GM21825 (cell line): ENCODE results near the gene KCTD3.

Source experiments
- ATAC-seq: cut with Tn5 transposase; IDR thresholded peaks from one replicate; pipeline ENCODE4 v1.9.1; 2021; ENCODE audit warnings: mild to moderate bottlenecking, moderate library complexity; ENCODE audit not compliant: unreplicated experiment

The KCTD3 gene

GRCh38 chr1:215650446-215651149 lies 83.5 kb downstream of the KCTD3 start:
- ATAC-seq = no peak

GRCh38 chr1:215651867-215652266 lies 84.8 kb downstream of the KCTD3 start:
- no peak for ATAC-seq

- ATAC-seq = no peak
Observed at GRCh38 chr1:215652371-215652770, 85.3 kb downstream of the KCTD3 start.

GRCh38 chr1:215657047-215657446 lies 89.9 kb downstream of the KCTD3 start:
- no peak for ATAC-seq

- ATAC-seq = no peak
Observed at GRCh38 chr1:215660259-215660658, 93.2 kb downstream of the KCTD3 start.

GRCh38 chr1:215661033-215661432 lies 93.9 kb downstream of the KCTD3 start:
- no peak for ATAC-seq

- no peak for ATAC-seq
Observed at GRCh38 chr1:215665215-215665614, 98.1 kb downstream of the KCTD3 start.

- ATAC-seq = no peak
Observed at GRCh38 chr1:215667761-215668160, 100.7 kb downstream of the KCTD3 start.

- ATAC-seq = no peak
Observed at GRCh38 chr1:215669806-215670491, 102.8 kb downstream of the KCTD3 start.
